Naive thymus-derived CD4-positive, alpha-beta T cell (primary cell): ENCODE results near the gene TATDN3. TPM values are rescaled to one million over a fixed set of nuclear protein-coding genes. Genes with fewer than 3 reads are reported as not detected.
"Not testable (repeated sequence)": the region's sequence is repeated elsewhere in the genome, so short reads cannot be mapped to it uniquely, and the experiment has no call there.

Experiments
- ATAC-seq: fragments of 150-1000 bp; cut with Tn5 transposase; 2 replicates; pipeline ENCODE4 v1.10.0; 2021; ENCODE audit warnings: mild to moderate bottlenecking, moderate library complexity
- CTCF ChIA-PET: fragments of 350-600 bp; sonication (Branson Sonifier 250); formaldehyde crosslinking; loops from one replicate; lab custom pipeline; 2021; ENCODE audit warnings: antibody characterized with exemption; lab: Charles Lee
- POLR2A ChIA-PET: fragments of 350-600 bp; sonication (Branson Sonifier 250); formaldehyde crosslinking; loops from one replicate; lab custom pipeline; 2021; ENCODE audit warnings: antibody characterized with exemption, inconsistent platforms; lab: Charles Lee
- DNase-seq, 9 donors: peaks; one replicate each; pipeline versions ENCODE4 v3.0.0 to v3.0.0-alpha.2; 2020 to 2022; ENCODE audit warnings: mixed read lengths in 1 of 9
- H3K27ac ChIP-seq: one replicate; pipeline ENCODE4 v1.7.0; 2013; ENCODE audit warnings: mild to moderate bottlenecking, low read depth, low read length, moderate library complexity
- H3K27me3 ChIP-seq, 2 donors: one replicate each; pipeline ENCODE4 v1.7.0; 2013; ENCODE audit warnings: low read length in 2 of 2, mild to moderate bottlenecking in 2 of 2, moderate library complexity in 2 of 2; ENCODE audit not compliant: control insufficient read depth in 2 of 2, insufficient read depth in 2 of 2
- H3K36me3 ChIP-seq, 3 experiments: 1 replicate in 2 of 3; 2 replicates in 1 of 3; pipeline ENCODE4 v1.7.0; 2013; ENCODE audit warnings: low read length in 3 of 3, mild to moderate bottlenecking in 3 of 3, moderate library complexity in 1 of 3; ENCODE audit not compliant: insufficient read depth in 3 of 3, control insufficient read depth in 2 of 3
- H3K4me1 ChIP-seq, 2 donors: one replicate each; pipeline ENCODE4 v1.7.0; 2013; ENCODE audit warnings: low read length in 2 of 2, mild to moderate bottlenecking in 2 of 2, moderate library complexity in 1 of 2; ENCODE audit not compliant: control insufficient read depth in 2 of 2, insufficient read depth in 2 of 2
- H3K4me3 ChIP-seq: 2 replicates; pipeline ENCODE4 v1.7.0; 2013; ENCODE audit warnings: mild to moderate bottlenecking, low read length
- H3K9me3 ChIP-seq, 3 experiments: 1 replicate in 2 of 3; 2 replicates in 1 of 3; pipeline ENCODE4 v1.7.0; 2013; ENCODE audit warnings: low read length in 3 of 3; ENCODE audit not compliant: control insufficient read depth in 2 of 3
- H3K27ac Mint-ChIP-seq, 9 donors: one replicate each; pipeline ENCODE4 v1.8.0; 2020 to 2022; ENCODE audit warnings: mixed read lengths in 9 of 9, mild to moderate bottlenecking in 8 of 9, moderate library complexity in 5 of 9, inconsistent platforms in 2 of 9
- H3K27me3 Mint-ChIP-seq, 5 donors: one replicate each; pipeline ENCODE4 v1.8.0; 2021 to 2022; ENCODE audit warnings: mixed read lengths in 5 of 5, mild to moderate bottlenecking in 1 of 5
- H3K36me3 Mint-ChIP-seq, 5 donors: one replicate each; pipeline ENCODE4 v1.8.0; 2020 to 2022; ENCODE audit warnings: mixed read lengths in 5 of 5, mild to moderate bottlenecking in 3 of 5, inconsistent platforms in 1 of 5
- H3K4me1 Mint-ChIP-seq, 7 donors: one replicate each; pipeline ENCODE4 v1.8.0; 2020 to 2022; ENCODE audit warnings: mixed read lengths in 7 of 7, mild to moderate bottlenecking in 3 of 7, inconsistent platforms in 1 of 7
- H3K4me3 Mint-ChIP-seq, 10 donors: one replicate each; pipeline ENCODE4 v1.8.0; 2020 to 2022; ENCODE audit warnings: mild to moderate bottlenecking in 10 of 10, mixed read lengths in 10 of 10, moderate library complexity in 6 of 10, inconsistent platforms in 2 of 10
- H3K9me3 Mint-ChIP-seq, 11 donors: one replicate each; pipeline ENCODE4 v1.8.0; 2020 to 2022; ENCODE audit warnings: mixed read lengths in 11 of 11, mild to moderate bottlenecking in 4 of 11, inconsistent platforms in 1 of 11, moderate library complexity in 1 of 11
- intact Hi-C, 2 donors: fragments of 100-400 bp; cut with micrococcal nuclease; formaldehyde crosslinking; loops; one replicate each; pipeline ENCODE4 v1.15.1; 2023
- polyA plus RNA-seq, 2 donors: library from polyadenylated mRNA; unstranded; fragments of 300-500 nt; fragmentation: Illumina TruSeq; gene quantifications; one replicate each; pipeline ENCODE4 v1.2.3, GENCODE V29; 2021
- total RNA-seq, 6 experiments: library from RNA in 5 of 6; stranded (reverse) in 5 of 6; gene quantifications; 1 replicate in 5 of 6; 2 replicates in 1 of 6; pipeline ENCODE4 v1.2.3 and lab custom pipeline; 2021 to 2026

TATDN3 gene
- total and polyA plus RNA-seq, 7 experiments from 2014 or later: 10.0 to 19.2 (median 15.3) TPM

DNA sequence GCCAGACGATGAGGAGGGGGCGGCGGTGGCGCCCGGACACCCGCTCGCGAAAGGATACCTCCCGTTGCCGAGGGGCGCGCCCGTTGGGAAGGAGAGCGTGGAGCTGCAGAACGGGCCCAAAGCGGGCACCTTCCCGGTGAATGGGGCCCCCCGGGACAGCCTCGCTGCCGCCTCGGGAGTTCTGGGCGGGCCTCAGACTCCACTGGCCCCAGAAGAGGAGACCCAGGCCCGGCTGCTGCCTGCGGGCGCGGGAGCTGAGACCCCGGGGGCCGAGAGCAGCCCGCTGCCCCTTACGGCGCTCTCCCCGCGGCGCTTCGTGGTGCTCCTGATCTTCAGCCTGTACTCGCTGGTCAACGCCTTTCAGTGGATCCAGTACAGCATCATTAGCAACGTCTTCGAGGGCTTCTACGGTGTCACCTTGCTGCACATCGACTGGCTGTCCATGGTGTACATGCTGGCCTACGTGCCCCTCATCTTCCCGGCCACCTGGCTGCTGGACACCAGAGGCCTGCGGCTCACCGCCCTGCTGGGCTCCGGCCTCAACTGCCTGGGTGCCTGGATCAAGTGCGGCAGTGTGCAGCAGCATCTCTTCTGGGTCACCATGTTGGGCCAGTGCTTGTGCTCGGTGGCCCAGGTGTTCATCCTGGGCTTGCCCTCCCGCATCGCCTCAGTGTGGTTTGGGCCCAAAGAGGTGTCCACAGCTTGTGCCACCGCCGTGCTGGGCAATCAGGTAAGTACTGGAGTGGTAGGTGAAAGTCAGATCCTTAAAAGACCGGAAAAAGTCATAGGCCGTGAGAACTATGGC, 67.0 kb downstream of the TATDN3 start:
- Histone ChIP-seq H3K4me3 (peak overlapping the region; percentile 72), H3K27me3 (no peaks in the 10 kb centered on the region), H3K9me3 (no peaks in the 10 kb centered on the region), H3K4me1 (peaks cover 9 to 16% of the 10 kb centered on the region in 2 donors), H3K36me3 (peaks cover 0 to 7% (median 0%) of the 10 kb centered on the region in 3 experiments), H3K27ac (peak overlapping the region; percentile 68)
- Mint-ChIP-seq H3K4me3 (peak overlapping the region in 6 of 10 donors; percentile 95 to 97 (median 96)), H3K9me3 (peaks cover 0 to 6% (median 0%) of the 10 kb centered on the region in 11 donors), H3K4me1 (peaks cover 12 to 35% (median 24%) of the 10 kb centered on the region in 7 donors), H3K27me3 (no peaks in the 10 kb centered on the region), H3K27ac (peak overlapping the region in 8 of 9 donors; percentile 57 to 96 (median 90)), H3K36me3 (peaks cover 0 to 11% (median 6%) of the 10 kb centered on the region in 5 donors)
- ATAC-seq: peak; percentile 9
- ChIA-PET CTCF (no interaction called here), POLR2A (interaction anchor here (0.7 to 1.0 kb wide), 2 partner anchors 300 to 822 kb away, joined by 3 read pairs; no protein-coding TSS in a partner anchor)
- intact Hi-C loops: loop anchor here (1.0 to 10.0 kb wide), 9 partner anchors 67 to 1279 kb away; partner anchors contain the start of genes ANGEL2 (in 2 of the 2), NSL1 (in 2 of the 2), TATDN3 (in 2 of the 2) and DTL (in 1 of the 2)
- peak in 4 of 9 donors; percentile 6 to 37 (median 24) for DNase-seq

DNA sequence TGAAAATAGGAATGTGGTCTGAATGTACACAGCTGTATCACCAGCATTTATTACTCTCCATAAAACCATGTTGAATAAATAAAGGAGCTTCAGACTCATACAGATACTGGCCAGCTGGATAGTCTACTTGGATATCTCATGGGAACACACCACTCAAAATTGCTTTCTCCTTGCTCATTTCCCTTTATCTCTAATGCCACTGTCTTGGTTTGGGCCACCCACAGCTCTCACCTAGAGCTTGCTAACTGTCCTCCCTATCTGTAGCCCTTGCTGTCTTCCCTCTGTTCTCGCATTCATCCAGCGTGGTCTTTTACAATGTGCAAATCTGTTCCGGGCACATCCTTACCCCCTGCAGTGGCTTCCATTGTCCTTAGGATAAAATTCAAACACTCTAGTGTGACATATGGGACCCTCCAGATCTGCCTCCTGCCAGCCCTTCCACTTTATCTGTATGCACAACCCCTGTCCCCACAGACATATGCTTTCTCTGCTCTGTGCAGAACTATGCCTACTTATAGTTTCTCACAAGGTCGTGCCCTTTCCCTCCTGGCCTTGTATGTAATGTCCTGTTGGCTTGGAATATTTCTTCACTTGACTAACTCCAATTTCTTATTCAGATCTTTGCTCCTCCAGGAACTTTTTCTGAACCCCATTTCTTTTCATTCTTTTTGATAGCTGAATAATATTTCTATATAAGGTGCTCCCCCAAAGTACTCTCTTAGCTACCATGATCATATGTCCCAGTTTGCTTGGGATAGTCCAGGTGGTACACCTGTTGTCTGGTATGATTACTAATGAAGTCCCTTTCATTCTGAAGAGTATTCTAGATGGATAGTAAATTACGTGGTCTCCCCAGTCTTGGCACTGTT, 69.3 kb downstream of the TATDN3 start:
- no peaks in the 10 kb centered on the region for H3K9me3 ChIP-seq
- Mint-ChIP-seq H3K27me3 (no peaks in the 10 kb centered on the region), H3K9me3 (no peaks in the 10 kb centered on the region), H3K4me3 (no peak overlapping the region), H3K36me3 (peaks cover 0 to 13% (median 3%) of the 10 kb centered on the region in 5 donors), H3K27ac (no peak overlapping the region), H3K4me1 (peaks cover 14 to 35% (median 28%) of the 10 kb centered on the region in 7 donors)
- H3K27ac ChIP-seq: no peak overlapping the region
- ATAC-seq (no peak), DNase-seq (no peak)
- peaks cover 9 to 16% of the 10 kb centered on the region in 2 donors for H3K4me1 ChIP-seq
- CTCF ChIA-PET: interaction anchor here (0.6 kb wide), 2 partner anchors 145 to 282 kb away, joined by 3 to 5 read pairs; no protein-coding TSS in a partner anchor
- intact Hi-C loops: no loop called here
- H3K4me3 ChIP-seq: no peak overlapping the region
- POLR2A ChIA-PET: no interaction called here
- no peaks in the 10 kb centered on the region for H3K27me3 ChIP-seq
- H3K36me3 ChIP-seq: peaks cover 0 to 7% (median 0%) of the 10 kb centered on the region in 3 experiments

DNA sequence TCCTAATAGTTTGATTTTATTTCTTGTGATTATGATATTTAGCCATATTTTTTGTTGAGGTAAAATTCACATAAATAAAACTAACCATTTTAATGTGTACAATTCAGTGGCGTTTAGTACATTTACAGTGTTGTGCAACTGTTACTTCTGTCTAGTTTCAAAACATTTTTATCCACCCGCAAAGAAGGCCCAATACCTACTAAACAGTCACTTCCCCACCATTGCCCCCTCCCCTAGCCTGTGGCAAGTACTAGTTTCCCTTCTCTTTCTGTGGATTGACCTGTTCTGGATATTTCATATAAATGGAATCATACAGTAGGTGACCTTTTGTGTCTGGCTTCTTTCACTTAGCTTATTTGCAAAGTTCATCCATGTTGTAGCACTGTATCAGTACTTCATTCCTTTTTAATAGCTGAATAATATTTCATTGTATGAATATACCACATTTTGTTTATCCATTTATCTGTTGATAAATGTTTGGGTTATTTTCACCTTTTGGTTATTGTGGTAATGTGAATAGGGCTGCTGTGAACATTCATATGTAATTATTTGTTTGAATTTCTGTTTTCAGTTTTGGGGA, 70.5 kb downstream of the TATDN3 start:
- H3K36me3 Mint-ChIP-seq: peaks cover 0 to 17% (median 6%) of the 10 kb centered on the region in 5 donors
- Histone ChIP-seq H3K4me1 (peaks cover 9 to 12% of the 10 kb centered on the region in 2 donors), H3K27me3 (no peaks in the 10 kb centered on the region), H3K36me3 (peaks cover 0 to 7% (median 0%) of the 10 kb centered on the region in 3 experiments), H3K4me3 (no peak overlapping the region), H3K27ac (no peak overlapping the region), H3K9me3 (no peaks in the 10 kb centered on the region)
- no peak overlapping the region for H3K4me3 Mint-ChIP-seq
- peaks cover 10 to 23% (median 21%) of the 10 kb centered on the region in 7 donors for H3K4me1 Mint-ChIP-seq
- no peaks in the 10 kb centered on the region for H3K9me3 Mint-ChIP-seq
- ChIA-PET CTCF (interaction anchor here (0.7 kb wide), 1 partner anchor 1383 kb away, joined by 3 read pairs; no protein-coding TSS in a partner anchor), POLR2A (no interaction called here)
- no peak for DNase-seq
- intact Hi-C loops: no loop called here
- ATAC-seq: no peak
- no peaks in the 10 kb centered on the region for H3K27me3 Mint-ChIP-seq
- H3K27ac Mint-ChIP-seq: no peak overlapping the region

DNA sequence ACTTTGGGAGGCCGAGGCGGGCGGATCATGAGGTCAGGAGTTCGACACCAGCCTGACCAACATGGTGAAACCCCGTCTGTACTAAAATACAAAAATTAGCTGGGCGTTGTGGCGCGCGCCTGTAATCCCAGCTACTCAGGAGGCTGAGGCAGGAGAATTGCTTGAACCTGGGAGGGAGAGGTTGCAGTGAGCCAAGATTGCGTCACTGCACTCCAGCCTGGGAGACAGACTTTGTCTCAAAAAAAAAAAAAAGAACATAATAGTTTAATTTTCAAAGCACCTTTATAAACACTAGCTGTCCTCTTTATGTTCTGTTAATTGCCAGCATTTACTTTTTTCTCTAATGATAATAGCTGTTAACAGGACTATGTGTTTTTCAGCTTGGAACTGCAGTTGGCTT, 71.7 kb downstream of the TATDN3 start:
- ATAC-seq, H3K27ac ChIP-seq, H3K36me3 ChIP-seq, H3K27me3 Mint-ChIP-seq, H3K27ac Mint-ChIP-seq, H3K4me3 ChIP-seq, DNase-seq, H3K27me3 ChIP-seq, intact Hi-C loops, H3K9me3 Mint-ChIP-seq, H3K9me3 ChIP-seq, H3K4me3 Mint-ChIP-seq, POLR2A ChIA-PET: not testable (repeated sequence)
- peaks cover 0 to 18% (median 6%) of the 10 kb centered on the region in 5 donors for H3K36me3 Mint-ChIP-seq
- H3K4me1 Mint-ChIP-seq: peaks cover 10 to 21% (median 15%) of the 10 kb centered on the region in 7 donors
- CTCF ChIA-PET: interaction anchor here (0.6 kb wide), 1 partner anchor 12 kb away, joined by 3 read pairs; no protein-coding TSS in a partner anchor
- peaks cover 9 to 11% of the 10 kb centered on the region in 2 donors for H3K4me1 ChIP-seq

DNA sequence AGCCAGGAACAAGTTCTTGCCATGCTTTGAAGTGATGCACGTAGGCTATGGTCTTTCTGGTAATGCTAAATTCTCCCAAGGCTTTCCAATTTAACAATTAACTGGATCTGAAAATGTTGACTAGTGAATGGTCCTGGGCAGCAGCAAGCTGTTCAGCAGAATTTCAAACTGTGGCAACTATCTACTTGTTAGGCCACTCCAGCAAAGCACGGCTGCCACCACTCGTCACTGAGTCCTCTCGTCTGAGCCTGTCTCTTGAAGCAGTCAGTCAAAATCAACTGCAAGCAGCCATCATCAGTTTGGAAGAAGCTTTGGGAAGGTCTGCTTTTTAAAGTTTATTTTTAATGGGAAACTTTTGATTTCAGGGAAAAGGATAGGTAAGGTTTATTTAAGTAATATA, 72.5 kb downstream of the TATDN3 start:
- ATAC-seq (no peak), DNase-seq (no peak)
- POLR2A ChIA-PET: no interaction called here
- intact Hi-C loops: no loop called here
- no peaks in the 10 kb centered on the region for H3K9me3 ChIP-seq
- no peaks in the 10 kb centered on the region for H3K9me3 Mint-ChIP-seq
- no peak overlapping the region for H3K27ac ChIP-seq
- H3K4me3 Mint-ChIP-seq: no peak overlapping the region
- peaks cover 3 to 4% of the 10 kb centered on the region in 2 donors for H3K4me1 ChIP-seq
- CTCF ChIA-PET: no interaction called here
- H3K36me3 Mint-ChIP-seq: peaks cover 0 to 18% (median 6%) of the 10 kb centered on the region in 5 donors
- H3K36me3 ChIP-seq: no peaks in the 10 kb centered on the region
- no peaks in the 10 kb centered on the region for H3K27me3 Mint-ChIP-seq
- H3K27ac Mint-ChIP-seq: peak overlapping the region in 2 of 9 donors; percentile 38 to 72
- no peaks in the 10 kb centered on the region for H3K27me3 ChIP-seq
- peaks cover 5 to 16% (median 14%) of the 10 kb centered on the region in 7 donors for H3K4me1 Mint-ChIP-seq
- H3K4me3 ChIP-seq: no peak overlapping the region
